H1 (cell line): ENCODE data around the gene KCNQ1. TPM values are rescaled to one million over a fixed set of nuclear protein-coding genes. Genes with fewer than 3 reads are reported as not detected.

ENCODE experiments used
- CTCF ChIA-PET: fragments of 300-600 bp; sonication (Branson Sonifier 250); formaldehyde crosslinking; loops from one replicate; lab custom pipeline; 2021; ENCODE audit not compliant: partially characterized antibody; lab: Charles Lee
- POLR2A ChIA-PET: fragments of 300-600 bp; sonication (Branson Sonifier 250); formaldehyde crosslinking; loops from one replicate; lab custom pipeline; 2021; ENCODE audit warnings: inconsistent platforms; ENCODE audit not compliant: partially characterized antibody; lab: Charles Lee
- DNase-seq, 2 experiments: peaks; one replicate each; pipeline versions ENCODE4 v3.0.0 to v3.0.0-alpha.2; 2010 to 2022; ENCODE audit warnings: low spot score in 2 of 2, low read depth in 1 of 2, mixed read lengths in 1 of 2
- FAIRE-seq: peaks from 2 replicates; lab custom pipeline; 2011; peaks lifted over from hg19 to GRCh38; lab: Jason Lieb, UNC
- H2AFZ ChIP-seq: 2 replicates; pipeline ENCODE4 v1.8.1; 2012; ENCODE audit warnings: low read length, inconsistent platforms
- H2AK5ac ChIP-seq: 2 replicates; pipeline ENCODE4 v1.6.1; 2013; ENCODE audit warnings: low read depth, low read length
- H2BK120ac ChIP-seq: replicated peaks from 2 replicates; pipeline ENCODE3; 2013; ENCODE audit warnings: low read depth, low read length, inconsistent platforms
- H2BK12ac ChIP-seq: 2 replicates; pipeline ENCODE4 v1.6.1; 2013; ENCODE audit warnings: low read depth, low read length
- H2BK15ac ChIP-seq: 2 replicates; pipeline ENCODE4 v1.6.1; 2013; ENCODE audit warnings: low read length
- H2BK20ac ChIP-seq: 2 replicates; pipeline ENCODE4 v1.6.1; 2013; ENCODE audit warnings: low read length
- H2BK5ac ChIP-seq: 2 replicates; pipeline ENCODE4 v1.6.1; 2013; ENCODE audit warnings: low read depth, low read length
- H3K14ac ChIP-seq: 2 replicates; pipeline ENCODE4 v1.6.1; 2013; ENCODE audit warnings: inconsistent platforms; ENCODE audit not compliant: insufficient read length
- H3K18ac ChIP-seq: 2 replicates; pipeline ENCODE4 v1.6.1; 2013; ENCODE audit warnings: low read length; ENCODE audit errors: extremely low read depth
- H3K23ac ChIP-seq: 2 replicates; pipeline ENCODE4 v1.6.1; 2013; ENCODE audit warnings: inconsistent platforms; ENCODE audit not compliant: insufficient read length
- H3K23me2 ChIP-seq: 2 replicates; pipeline ENCODE4 v1.6.1; 2013; ENCODE audit warnings: low read depth, low read length
- H3K27ac ChIP-seq: 2 replicates; pipeline ENCODE4 v1.6.1; 2011; ENCODE audit warnings: low read depth, low read length, inconsistent platforms
- H3K27me3 ChIP-seq, 4 experiments: replicated peaks in 1 of 4; 1 replicate in 1 of 4; 2 replicates in 3 of 4; pipeline versions ENCODE4 v1.6.1 to v1.8.1; 2011 to 2013; ENCODE audit warnings: low read length in 3 of 4, mild to moderate bottlenecking in 3 of 4, inconsistent platforms in 2 of 4, mixed read lengths in 2 of 4, moderate library complexity in 1 of 4; ENCODE audit not compliant: control insufficient read depth in 3 of 4, insufficient read depth in 3 of 4; ENCODE audit errors: extremely low read depth in 1 of 4
- H3K36me3 ChIP-seq, 4 experiments: 2 replicates each; pipeline versions ENCODE4 v1.6.1 to v1.8.1; 2011 to 2013; ENCODE audit warnings: mild to moderate bottlenecking in 4 of 4, low read length in 3 of 4, moderate library complexity in 2 of 4, control low read depth in 1 of 4, inconsistent platforms in 1 of 4; ENCODE audit not compliant: insufficient read depth in 4 of 4, control insufficient read depth in 2 of 4
- H3K4ac ChIP-seq: replicated peaks from 2 replicates; pipeline ENCODE3; 2013; ENCODE audit warnings: low read length, low read depth, mixed read lengths, inconsistent platforms; ENCODE audit not compliant: insufficient read length
- H3K4me1 ChIP-seq, 4 experiments: replicated peaks in 1 of 4; 1 replicate in 1 of 4; 2 replicates in 3 of 4; pipeline versions ENCODE4 v1.6.1 to v1.8.1; 2011 to 2013; ENCODE audit warnings: low read length in 3 of 4, inconsistent platforms in 2 of 4, mixed read lengths in 1 of 4; ENCODE audit not compliant: insufficient read depth in 4 of 4, control insufficient read depth in 3 of 4
- H3K4me2 ChIP-seq, 2 experiments: 2 replicates each; pipeline versions ENCODE4 v1.6.1 to v1.8.1; 2011 to 2013; ENCODE audit warnings: low read depth in 2 of 2, low read length in 2 of 2, control low read depth in 1 of 2, inconsistent platforms in 1 of 2, mild to moderate bottlenecking in 1 of 2; ENCODE audit not compliant: insufficient read depth in 1 of 2
- H3K4me3 ChIP-seq, 4 experiments: fragments of 200-600, 300-600 bp in 1 of 4; sonication (generic), shearing (Covaris generic), sonication (Bioruptor Twin) in 1 of 4; 2 replicates each; pipeline versions ENCODE4 v1.5.1 to v1.8.1; 2011 to 2016; ENCODE audit warnings: low read length in 4 of 4, low read depth in 3 of 4, control low read depth in 2 of 4, inconsistent platforms in 2 of 4, mild to moderate bottlenecking in 2 of 4, mixed read lengths in 1 of 4, moderate library complexity in 1 of 4; ENCODE audit not compliant: insufficient read depth in 2 of 4; ENCODE audit errors: extremely low read depth in 1 of 4
- H3K56ac ChIP-seq: replicated peaks from 2 replicates; pipeline ENCODE3; 2013; ENCODE audit warnings: low read depth, mild to moderate bottlenecking, mixed read lengths, low read length, inconsistent platforms; ENCODE audit not compliant: insufficient read length
- H3K79me1 ChIP-seq: 2 replicates; pipeline ENCODE4 v1.6.1; 2013; ENCODE audit warnings: low read depth, low read length, control low read depth
- H3K79me2 ChIP-seq, 2 experiments: 2 replicates each; pipeline versions ENCODE4 v1.6.1 to v1.8.1; 2012 to 2013; ENCODE audit warnings: low read length in 2 of 2, mild to moderate bottlenecking in 2 of 2, inconsistent platforms in 1 of 2; ENCODE audit not compliant: insufficient read depth in 2 of 2, control insufficient read depth in 1 of 2
- H3K9ac ChIP-seq, 4 experiments: replicated peaks in 1 of 4; 1 replicate in 1 of 4; 2 replicates in 3 of 4; pipeline versions ENCODE4 v1.6.1 to v1.8.1; 2011 to 2013; ENCODE audit warnings: low read depth in 3 of 4, low read length in 3 of 4, control low read depth in 2 of 4, mild to moderate bottlenecking in 2 of 4, moderate library complexity in 2 of 4, inconsistent platforms in 1 of 4; ENCODE audit errors: extremely low read depth in 1 of 4
- H3K9me3 ChIP-seq, 2 experiments: 2 replicates each; pipeline versions ENCODE4 v1.6.1 to v1.8.1; 2012 to 2013; ENCODE audit warnings: mild to moderate bottlenecking in 2 of 2, moderate library complexity in 2 of 2, control low read depth in 1 of 2, inconsistent platforms in 1 of 2, low read depth in 1 of 2, low read length in 1 of 2, mixed read lengths in 1 of 2; ENCODE audit not compliant: insufficient read depth in 2 of 2
- H4K20me1 ChIP-seq, 2 experiments: replicated peaks in 1 of 2; 2 replicates each; pipeline versions ENCODE3 to v1.8.1; 2011 to 2013; ENCODE audit warnings: inconsistent platforms in 2 of 2, low read length in 2 of 2, mild to moderate bottlenecking in 1 of 2; ENCODE audit not compliant: insufficient read depth in 2 of 2, control insufficient read depth in 1 of 2
- H4K5ac ChIP-seq: 2 replicates; pipeline ENCODE4 v1.6.1; 2013; ENCODE audit warnings: low read length, low read depth, mixed read lengths, inconsistent platforms; ENCODE audit not compliant: insufficient read length
- H4K8ac ChIP-seq: 2 replicates; pipeline ENCODE4 v1.8.0; 2013; ENCODE audit warnings: mild to moderate bottlenecking, moderate library complexity, low read length, inconsistent platforms; ENCODE audit not compliant: insufficient read depth; ENCODE audit errors: extremely low read depth
- H4K91ac ChIP-seq: replicated peaks from 2 replicates; pipeline ENCODE3; 2013; ENCODE audit warnings: low read length, mixed read lengths, inconsistent platforms; ENCODE audit not compliant: insufficient read length
- WGBS, 2 experiments: shearing (Covaris generic) in 1 of 2; methylation state at CpG; one replicate each; pipeline versions ENCODE4 v1.1.6 to v1.1.7; 2013 to 2015; ENCODE audit warnings: low lambda C conversion rate in 2 of 2, mixed read lengths in 2 of 2, inconsistent platforms in 1 of 2, low coverage in 1 of 2, missing lambda C conversion rate in 1 of 2; ENCODE audit not compliant: insufficient replicate concordance in 2 of 2, insufficient coverage in 1 of 2, insufficient read length in 1 of 2; ENCODE audit errors: extremely low coverage in 1 of 2, missing lambda C conversion rate in 1 of 2; 5-methylcytosine and 5-hydroxymethylcytosine counted together
- polyA plus RNA-seq, 7 experiments: library from polyadenylated mRNA; depleted of rRNA in 3 of 7; stranded (reverse) in 5 of 7; unstranded in 2 of 7; fragments of >200 nt in 5 of 7; fragments of 200-250 nt in 2 of 7; gene quantifications; 1 replicate in 5 of 7; 2 replicates in 1 of 7; 4 replicates in 1 of 7; pipeline versions ENCODE4 v1.2.1 to v1.2.3, GENCODE V29; 2011 to 2013; ENCODE audit warnings: missing spikeins in 2 of 7, mixed read lengths in 2 of 7
- total RNA-seq: library from RNA; stranded (reverse); fragmentation: NEBNext Ultra II Directional; extraction: Animal tissue kit (Norgen Biotek cat#: 25700); gene quantifications from 2 replicates; pipeline ENCODE4 v1.2.1, GENCODE V29; 2021

The KCNQ1 gene
- total and polyA plus RNA-seq, 2 of the 8 experiments (the other 6 are each of a cell fraction or from before 2014, with no cell fraction given) = 1.9 to 2.0 TPM

DNA sequence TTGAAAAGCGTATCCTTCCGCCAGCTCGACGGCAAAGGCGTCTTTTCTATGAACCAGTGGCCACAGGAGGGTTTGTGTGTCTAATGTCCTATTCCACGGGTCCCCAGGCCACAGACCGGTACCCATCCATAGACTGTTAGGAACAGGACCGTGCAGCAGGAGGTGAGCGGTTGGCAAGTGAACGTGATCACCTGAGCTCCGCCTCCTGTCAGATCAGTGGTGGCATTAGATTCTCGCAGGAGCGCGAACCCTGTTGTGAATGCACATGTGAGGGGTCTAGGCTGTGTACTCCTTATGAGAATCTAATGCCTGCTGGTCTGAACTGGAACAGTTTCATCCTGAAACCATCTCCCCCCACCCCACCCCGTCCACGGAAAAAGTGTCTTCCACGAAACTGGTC lies 317.6 kb downstream of the KCNQ1 start:
- Histone ChIP-seq H3K27me3 (peaks cover under 1 to 31% (median 18%) of the 10 kb centered on the region in 4 experiments), H3K36me3 (no peaks in the 10 kb centered on the region), H2AFZ (no peak overlapping the region), H2AK5ac (no peak overlapping the region), H3K79me1 (no peaks in the 10 kb centered on the region; the same call in 1 of the 2 replicates), H3K23me2 (no peaks in the 10 kb centered on the region), H4K8ac (no peak overlapping the region), H4K91ac (no peak overlapping the region), H4K20me1 (no peaks in the 10 kb centered on the region), H2BK12ac (no peak overlapping the region), H2BK15ac (no peak overlapping the region), H4K5ac (no peak overlapping the region), H3K18ac (no peak overlapping the region), H3K14ac (no peak overlapping the region), H2BK5ac (no peak overlapping the region), H3K4me2 (no peak overlapping the region), H3K27ac (no peak overlapping the region), H3K4me3 (no peak overlapping the region), H3K56ac (no peak overlapping the region), H3K4me1 (no peaks in the 10 kb centered on the region), H3K79me2 (no peaks in the 10 kb centered on the region), H3K9ac (no peak overlapping the region), H3K4ac (no peak overlapping the region), H2BK20ac (no peak overlapping the region), H3K9me3 (no peaks in the 10 kb centered on the region), H2BK120ac (no peak overlapping the region), H3K23ac (no peak overlapping the region)
- WGBS, 2 experiments = 93% methylated on average over 17 of the region's 17 CpGs; no CpG with 5 or more reads in 1 of the 2 experiments
- FAIRE-seq (no peak), DNase-seq (peak in 1 of 2 experiments; percentile 33)
- CTCF ChIA-PET = no interaction called here
- POLR2A ChIA-PET = no interaction called here
